ENCODE measurements around the gene GOLGA3. TPM values are rescaled to one million over a fixed set of nuclear protein-coding genes. Genes with fewer than 3 reads are reported as not detected.

GOLGA3 gene
- polyA plus RNA-seq, 2 donors: 10.6 to 18.1 TPM

DNA sequence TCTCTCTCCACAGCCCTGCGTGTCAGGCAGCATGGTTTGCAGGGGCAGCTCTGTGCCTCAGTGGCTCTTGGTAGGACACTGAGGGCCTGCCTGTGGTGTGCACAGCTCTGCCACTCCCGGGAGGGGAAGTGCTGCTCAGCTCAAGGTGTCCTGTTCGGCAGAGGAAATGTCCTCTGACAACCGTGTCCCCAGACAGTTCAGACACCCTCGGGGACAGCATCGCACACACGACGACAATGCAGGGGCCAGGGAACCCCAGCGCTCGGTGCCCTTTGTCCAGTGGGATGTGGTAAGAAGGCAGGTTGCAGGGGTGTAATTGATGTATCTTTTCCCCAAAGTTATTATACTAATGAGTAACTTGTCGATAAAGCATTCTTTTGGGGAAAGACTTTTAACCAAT, 81.3 kb downstream of the GOLGA3 start:
- H3K9me3 ChIP-seq (ENCODE audit: control insufficient read depth in 2 of 2, insufficient read depth in 1 of 2, low read depth in 1 of 2, low read length in 1 of 2): no peaks in the 10 kb centered on the region
- H3K4me1 ChIP-seq (ENCODE audit: control insufficient read depth in 2 of 2, insufficient read depth in 2 of 2, low read length in 1 of 2): peaks cover 0 to 2% of the 10 kb centered on the region in 2 donors
- H3K27ac ChIP-seq (ENCODE audit: low read depth in 2 of 2, low read length in 1 of 2): no peak overlapping the region
- 95% methylated on average over 11 of the region's 11 CpGs for WGBS, 2 donors
- no peak overlapping the region for H3K4me3 ChIP-seq (ENCODE audit: low read depth in 1 of 2, low read length in 2 of 2)
- H3K36me3 ChIP-seq (ENCODE audit: control insufficient read depth in 2 of 2, insufficient read depth in 2 of 2, low read length in 1 of 2): peaks cover 43 to 62% of the 10 kb centered on the region in 2 donors
- no peaks in the 10 kb centered on the region for H3K27me3 ChIP-seq (ENCODE audit: control insufficient read depth in 1 of 2, insufficient read depth in 2 of 2, low read length in 2 of 2)

DNA sequence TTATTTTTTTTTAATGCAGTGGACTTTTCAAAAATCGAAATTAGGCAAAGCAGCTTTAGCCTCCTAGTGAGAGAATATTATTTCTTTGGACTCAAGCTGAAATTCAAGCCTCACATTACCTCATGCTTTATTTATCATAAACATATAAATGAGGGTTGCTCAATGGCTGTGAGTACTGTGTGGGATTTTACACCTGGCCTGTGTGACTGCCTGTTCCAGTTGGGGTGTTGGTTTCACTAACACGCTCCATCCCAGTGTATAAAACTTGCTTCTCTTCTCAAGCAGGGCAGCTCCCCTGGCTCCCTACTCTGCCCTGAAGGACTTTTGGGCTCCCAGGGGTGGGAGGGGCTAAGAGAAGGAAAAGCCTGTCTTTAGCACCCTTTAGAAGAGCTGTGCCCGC, 82.1 kb downstream of the GOLGA3 start:
- H3K27ac ChIP-seq (ENCODE audit: low read depth in 2 of 2, low read length in 1 of 2): no peak overlapping the region
- no peaks in the 10 kb centered on the region for H3K9me3 ChIP-seq (ENCODE audit: control insufficient read depth in 2 of 2, insufficient read depth in 1 of 2, low read depth in 1 of 2, low read length in 1 of 2)
- H3K4me1 ChIP-seq (ENCODE audit: control insufficient read depth in 2 of 2, insufficient read depth in 2 of 2, low read length in 1 of 2): peaks cover 0 to 2% of the 10 kb centered on the region in 2 donors
- H3K36me3 ChIP-seq (ENCODE audit: control insufficient read depth in 2 of 2, insufficient read depth in 2 of 2, low read length in 1 of 2): peaks cover 45 to 64% of the 10 kb centered on the region in 2 donors
- no peak overlapping the region for H3K4me3 ChIP-seq (ENCODE audit: low read depth in 1 of 2, low read length in 2 of 2)
- 87 to 90% methylated on average over 3 of the region's 3 CpGs for WGBS, 2 donors
- no peaks in the 10 kb centered on the region for H3K27me3 ChIP-seq (ENCODE audit: control insufficient read depth in 1 of 2, insufficient read depth in 2 of 2, low read length in 2 of 2)

DNA sequence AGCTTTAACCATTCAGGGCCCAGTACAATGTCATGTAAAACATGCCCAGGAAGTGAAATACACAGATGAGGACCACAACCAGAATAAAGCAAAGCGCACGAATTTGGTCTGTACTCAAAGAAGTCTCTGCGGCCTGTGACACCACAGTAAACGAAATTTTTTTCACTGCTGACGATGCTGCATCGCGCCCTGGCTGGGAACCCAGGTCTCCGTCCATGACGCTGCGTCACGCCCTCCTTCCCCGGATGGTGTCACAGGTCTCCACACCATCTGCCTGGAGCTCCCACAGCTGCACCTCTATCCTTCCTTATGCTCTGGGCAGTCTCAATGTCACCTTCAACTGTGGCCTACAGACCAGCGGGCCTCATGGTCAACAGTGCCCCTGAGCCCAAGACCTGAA, 84.8 kb downstream of the GOLGA3 start:
- Histone ChIP-seq H3K27me3 (ENCODE audit: control insufficient read depth in 1 of 2, insufficient read depth in 2 of 2, low read length in 2 of 2) (no peaks in the 10 kb centered on the region), H3K4me1 (ENCODE audit: control insufficient read depth in 2 of 2, insufficient read depth in 2 of 2, low read length in 1 of 2) (peaks cover 0 to 2% of the 10 kb centered on the region in 2 donors), H3K9me3 (ENCODE audit: control insufficient read depth in 2 of 2, insufficient read depth in 1 of 2, low read depth in 1 of 2, low read length in 1 of 2) (no peaks in the 10 kb centered on the region), H3K4me3 (ENCODE audit: low read depth in 1 of 2, low read length in 2 of 2) (no peak overlapping the region), H3K36me3 (ENCODE audit: control insufficient read depth in 2 of 2, insufficient read depth in 2 of 2, low read length in 1 of 2) (peaks cover 51 to 72% of the 10 kb centered on the region in 2 donors), H3K27ac (ENCODE audit: low read depth in 2 of 2, low read length in 1 of 2) (no peak overlapping the region)
- WGBS, 2 donors: 87 to 94% methylated on average over 13 of the region's 13 CpGs

DNA sequence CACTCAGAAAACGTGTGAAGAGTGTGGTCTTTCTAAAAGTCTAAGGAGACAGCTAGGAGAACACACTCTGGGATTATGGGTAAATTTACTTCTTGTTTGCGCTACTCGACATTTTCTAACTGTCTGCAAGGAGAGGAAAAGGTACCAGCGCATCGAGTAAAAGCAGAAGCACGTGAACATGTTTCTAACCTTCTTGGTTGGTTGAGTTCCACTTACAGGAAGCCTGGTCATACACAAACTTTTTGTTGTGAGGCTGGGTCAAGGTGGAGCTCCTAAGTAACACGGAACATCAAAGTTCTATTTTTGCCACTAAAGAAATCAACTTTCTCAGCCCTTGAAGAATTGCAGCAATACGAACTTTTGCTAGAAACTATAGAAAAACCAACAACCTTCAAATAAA, 87.0 kb downstream of the GOLGA3 start:
- Histone ChIP-seq H3K36me3 (ENCODE audit: control insufficient read depth in 2 of 2, insufficient read depth in 2 of 2, low read length in 1 of 2) (peaks cover 34 to 63% of the 10 kb centered on the region in 2 donors), H3K4me1 (ENCODE audit: control insufficient read depth in 2 of 2, insufficient read depth in 2 of 2, low read length in 1 of 2) (peaks cover 0 to 2% of the 10 kb centered on the region in 2 donors), H3K27ac (ENCODE audit: low read depth in 2 of 2, low read length in 1 of 2) (no peak overlapping the region), H3K4me3 (ENCODE audit: low read depth in 1 of 2, low read length in 2 of 2) (no peak overlapping the region), H3K9me3 (ENCODE audit: control insufficient read depth in 2 of 2, insufficient read depth in 1 of 2, low read depth in 1 of 2, low read length in 1 of 2) (no peaks in the 10 kb centered on the region), H3K27me3 (ENCODE audit: control insufficient read depth in 1 of 2, insufficient read depth in 2 of 2, low read length in 2 of 2) (no peaks in the 10 kb centered on the region)
- WGBS, 2 donors: 86 to 92% methylated on average over 8 of the region's 8 CpGs

DNA sequence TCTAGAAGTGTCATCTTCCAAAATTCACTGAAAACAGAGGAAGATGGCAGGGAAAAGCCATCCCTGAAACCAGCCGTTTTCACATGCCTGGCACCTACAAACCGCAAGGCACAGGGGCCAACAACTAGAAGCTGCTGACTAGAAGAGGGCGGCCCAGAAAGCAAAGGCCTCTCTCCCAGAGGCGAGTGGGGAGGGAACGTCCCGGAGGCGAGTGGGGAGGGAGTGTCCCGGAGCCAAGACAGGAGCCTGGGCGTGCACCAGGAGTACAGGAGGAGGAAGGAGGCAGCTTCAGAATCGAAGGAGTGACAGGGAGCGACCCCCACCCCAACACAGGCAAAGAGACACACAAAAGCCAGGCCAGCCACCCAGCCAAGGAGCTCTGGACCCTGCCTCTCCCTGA, 88.0 kb downstream of the GOLGA3 start:
- no peaks in the 10 kb centered on the region for H3K9me3 ChIP-seq (ENCODE audit: control insufficient read depth in 2 of 2, insufficient read depth in 1 of 2, low read depth in 1 of 2, low read length in 1 of 2)
- peaks cover 0 to 2% of the 10 kb centered on the region in 2 donors for H3K4me1 ChIP-seq (ENCODE audit: control insufficient read depth in 2 of 2, insufficient read depth in 2 of 2, low read length in 1 of 2)
- peaks cover 36 to 64% of the 10 kb centered on the region in 2 donors for H3K36me3 ChIP-seq (ENCODE audit: control insufficient read depth in 2 of 2, insufficient read depth in 2 of 2, low read length in 1 of 2)
- H3K27ac ChIP-seq (ENCODE audit: low read depth in 2 of 2, low read length in 1 of 2): no peak overlapping the region
- no peak overlapping the region for H3K4me3 ChIP-seq (ENCODE audit: low read depth in 1 of 2, low read length in 2 of 2)
- WGBS, 2 donors: 87 to 89% methylated on average over 11 of the region's 11 CpGs
- no peaks in the 10 kb centered on the region for H3K27me3 ChIP-seq (ENCODE audit: control insufficient read depth in 1 of 2, insufficient read depth in 2 of 2, low read length in 2 of 2)

DNA sequence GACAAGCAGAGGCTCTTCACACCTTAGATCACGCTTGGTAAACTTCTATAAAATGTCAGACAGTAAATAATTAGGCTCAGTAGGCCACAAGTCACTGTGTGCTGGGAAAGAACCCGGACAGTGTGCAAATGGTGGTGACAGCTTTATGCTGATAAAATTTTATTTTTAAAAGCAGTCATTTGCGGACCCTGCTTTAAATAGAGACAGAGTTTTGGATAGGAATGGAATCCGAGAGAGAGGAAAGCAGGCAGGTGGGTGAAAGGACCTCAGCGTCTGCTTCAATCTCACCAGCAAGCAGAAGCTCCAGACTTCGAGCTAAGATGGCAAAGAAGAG, 88.4 kb downstream of the GOLGA3 start:
- Histone ChIP-seq H3K27ac (ENCODE audit: low read depth in 2 of 2, low read length in 1 of 2) (no peak overlapping the region), H3K27me3 (ENCODE audit: control insufficient read depth in 1 of 2, insufficient read depth in 2 of 2, low read length in 2 of 2) (no peaks in the 10 kb centered on the region), H3K4me1 (ENCODE audit: control insufficient read depth in 2 of 2, insufficient read depth in 2 of 2, low read length in 1 of 2) (peaks cover 0 to 2% of the 10 kb centered on the region in 2 donors), H3K4me3 (ENCODE audit: low read depth in 1 of 2, low read length in 2 of 2) (no peak overlapping the region), H3K36me3 (ENCODE audit: control insufficient read depth in 2 of 2, insufficient read depth in 2 of 2, low read length in 1 of 2) (peaks cover 36 to 64% of the 10 kb centered on the region in 2 donors), H3K9me3 (ENCODE audit: control insufficient read depth in 2 of 2, insufficient read depth in 1 of 2, low read depth in 1 of 2, low read length in 1 of 2) (no peaks in the 10 kb centered on the region)
- 90 to 92% methylated on average over 6 of the region's 6 CpGs for WGBS, 2 donors

DNA sequence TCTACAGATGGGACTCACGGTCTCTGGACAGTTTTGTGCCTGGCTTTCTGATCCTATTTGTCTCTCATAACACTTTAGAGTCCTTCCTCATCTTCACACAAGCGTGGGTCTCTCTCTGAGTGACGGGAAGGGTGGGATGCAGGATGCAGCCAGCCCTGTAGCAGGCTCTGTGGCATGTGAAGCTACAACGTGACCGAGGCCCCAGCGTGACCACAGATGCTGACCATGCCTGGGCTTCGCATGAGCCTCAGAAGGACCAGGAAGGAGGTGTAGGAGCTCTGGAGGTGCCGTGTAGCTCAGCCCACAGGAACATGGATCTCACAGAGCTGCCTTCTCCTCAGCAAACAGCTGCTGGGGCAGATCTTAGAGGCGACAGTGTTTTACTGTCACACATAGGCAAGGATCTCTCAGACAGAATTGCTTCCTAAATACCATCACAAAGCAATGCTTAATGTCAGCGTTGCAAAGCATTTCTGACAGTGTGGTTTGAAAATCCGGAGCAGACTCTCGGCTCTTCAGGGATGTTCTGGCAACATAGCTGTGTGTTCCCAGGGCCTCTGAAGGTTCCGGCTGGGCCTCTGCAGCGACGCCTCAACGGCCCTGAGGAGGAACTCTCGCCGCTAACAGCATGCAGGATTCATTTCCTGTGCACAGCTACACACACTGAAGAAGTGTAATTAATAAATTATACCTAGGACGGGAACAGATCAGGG, 88.9 kb downstream of the GOLGA3 start:
- Histone ChIP-seq H3K27me3 (ENCODE audit: control insufficient read depth in 1 of 2, insufficient read depth in 2 of 2, low read length in 2 of 2) (no peaks in the 10 kb centered on the region), H3K4me1 (ENCODE audit: control insufficient read depth in 2 of 2, insufficient read depth in 2 of 2, low read length in 1 of 2) (peaks cover 0 to 2% of the 10 kb centered on the region in 2 donors), H3K27ac (ENCODE audit: low read depth in 2 of 2, low read length in 1 of 2) (no peak overlapping the region), H3K36me3 (ENCODE audit: control insufficient read depth in 2 of 2, insufficient read depth in 2 of 2, low read length in 1 of 2) (peaks cover 37 to 63% of the 10 kb centered on the region in 2 donors), H3K4me3 (ENCODE audit: low read depth in 1 of 2, low read length in 2 of 2) (no peak overlapping the region), H3K9me3 (ENCODE audit: control insufficient read depth in 2 of 2, insufficient read depth in 1 of 2, low read depth in 1 of 2, low read length in 1 of 2) (no peaks in the 10 kb centered on the region)
- 90 to 91% methylated on average over 19 of the region's 19 CpGs for WGBS, 2 donors

DNA sequence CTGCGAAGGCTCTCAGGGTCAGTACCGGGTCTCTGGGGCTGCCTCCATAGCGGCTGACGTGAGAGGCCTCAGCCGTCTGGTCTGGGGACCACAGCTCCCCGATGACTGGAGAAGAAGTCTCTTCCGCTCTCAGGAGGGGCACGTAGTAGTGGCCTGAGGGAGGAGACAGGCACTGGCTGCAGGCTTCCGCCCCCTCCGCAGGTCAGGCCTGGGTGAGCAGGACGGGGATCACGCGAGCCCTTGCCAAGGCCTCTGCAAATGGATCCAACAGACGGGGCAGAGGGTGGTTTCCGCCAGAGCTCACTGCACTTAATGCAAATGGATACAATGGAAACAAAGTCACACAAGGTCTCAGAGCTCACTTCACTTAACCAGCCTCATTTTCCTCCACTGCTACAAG, 91.8 kb downstream of the GOLGA3 start:
- peaks cover 41 to 69% of the 10 kb centered on the region in 2 donors for H3K36me3 ChIP-seq (ENCODE audit: control insufficient read depth in 2 of 2, insufficient read depth in 2 of 2, low read length in 1 of 2)
- WGBS, 2 donors: 95% methylated on average over 15 of the region's 15 CpGs

DNA sequence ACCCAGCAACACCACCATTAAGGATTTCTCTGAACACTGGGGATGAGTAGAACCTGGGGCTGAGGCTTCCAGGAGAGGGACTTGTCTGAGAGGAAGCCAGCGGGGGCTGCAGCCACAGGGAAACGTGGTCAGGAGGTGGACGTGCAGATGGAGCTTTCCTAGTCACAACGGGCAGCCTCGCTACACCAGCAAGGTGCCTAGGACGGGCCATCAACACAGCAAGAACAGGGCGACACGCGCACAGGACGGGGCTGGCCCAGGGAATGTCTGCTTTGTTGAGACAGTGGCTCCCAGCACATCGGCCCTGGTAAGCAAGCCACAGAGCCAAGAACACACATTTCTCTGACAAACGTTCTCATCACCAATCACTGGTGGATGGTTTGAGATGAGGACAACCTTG, 92.3 kb downstream of the GOLGA3 start:
- Histone ChIP-seq H3K36me3 (ENCODE audit: control insufficient read depth in 2 of 2, insufficient read depth in 2 of 2, low read length in 1 of 2) (peaks cover 41 to 71% of the 10 kb centered on the region in 2 donors), H3K4me1 (ENCODE audit: control insufficient read depth in 2 of 2, insufficient read depth in 2 of 2, low read length in 1 of 2) (no peaks in the 10 kb centered on the region), H3K9me3 (ENCODE audit: control insufficient read depth in 2 of 2, insufficient read depth in 1 of 2, low read depth in 1 of 2, low read length in 1 of 2) (no peaks in the 10 kb centered on the region), H3K27me3 (ENCODE audit: control insufficient read depth in 1 of 2, insufficient read depth in 2 of 2, low read length in 2 of 2) (no peaks in the 10 kb centered on the region), H3K27ac (ENCODE audit: low read depth in 2 of 2, low read length in 1 of 2) (no peak overlapping the region), H3K4me3 (ENCODE audit: low read depth in 1 of 2, low read length in 2 of 2) (no peak overlapping the region)
- 93 to 94% methylated on average over 12 of the region's 12 CpGs for WGBS, 2 donors

More for the DNA sequence above, 91.8 kb downstream of the GOLGA3 start:
- Histone ChIP-seq H3K9me3 (ENCODE audit: control insufficient read depth in 2 of 2, insufficient read depth in 1 of 2, low read depth in 1 of 2, low read length in 1 of 2) (no peaks in the 10 kb centered on the region), H3K4me3 (ENCODE audit: low read depth in 1 of 2, low read length in 2 of 2) (no peak overlapping the region), H3K27ac (ENCODE audit: low read depth in 2 of 2, low read length in 1 of 2) (no peak overlapping the region), H3K4me1 (ENCODE audit: control insufficient read depth in 2 of 2, insufficient read depth in 2 of 2, low read length in 1 of 2) (no peaks in the 10 kb centered on the region), H3K27me3 (ENCODE audit: control insufficient read depth in 1 of 2, insufficient read depth in 2 of 2, low read length in 2 of 2) (no peaks in the 10 kb centered on the region)

DNA sequence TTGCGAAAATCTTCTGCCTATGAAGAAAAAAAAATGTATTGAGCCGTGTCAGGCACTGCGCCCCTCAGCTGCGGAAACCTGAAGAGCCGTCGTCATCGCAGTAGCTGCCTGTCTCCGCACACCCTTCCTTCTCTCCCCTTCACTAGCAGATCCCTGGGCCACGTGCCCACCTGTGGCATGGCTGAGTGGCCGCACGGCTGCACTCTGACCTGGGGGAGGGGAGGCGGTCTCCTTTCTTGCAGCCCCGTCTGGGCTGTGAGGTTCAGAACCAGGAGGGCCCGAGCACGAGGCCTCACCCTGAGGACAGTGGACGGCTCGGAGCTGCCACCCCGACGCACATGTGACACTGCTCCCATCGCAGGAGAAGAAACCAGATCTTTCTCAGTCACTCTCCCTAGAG, 93.2 kb downstream of the GOLGA3 start:
- H3K27me3 ChIP-seq (ENCODE audit: control insufficient read depth in 1 of 2, insufficient read depth in 2 of 2, low read length in 2 of 2): no peaks in the 10 kb centered on the region
- peaks cover 35 to 68% of the 10 kb centered on the region in 2 donors for H3K36me3 ChIP-seq (ENCODE audit: control insufficient read depth in 2 of 2, insufficient read depth in 2 of 2, low read length in 1 of 2)
- H3K4me3 ChIP-seq (ENCODE audit: low read depth in 1 of 2, low read length in 2 of 2): no peak overlapping the region
- no peak overlapping the region for H3K27ac ChIP-seq (ENCODE audit: low read depth in 2 of 2, low read length in 1 of 2)
- H3K9me3 ChIP-seq (ENCODE audit: control insufficient read depth in 2 of 2, insufficient read depth in 1 of 2, low read depth in 1 of 2, low read length in 1 of 2): no peaks in the 10 kb centered on the region
- WGBS, 2 donors: 93 to 94% methylated on average over 20 of the region's 20 CpGs
- no peaks in the 10 kb centered on the region for H3K4me1 ChIP-seq (ENCODE audit: control insufficient read depth in 2 of 2, insufficient read depth in 2 of 2, low read length in 1 of 2)

Measured in esophagus (tissue), 2 donors.